NAMALWA (cell line): ENCODE measurements around the gene FOXR1.

Experiments used
- DNase-seq: peaks from one replicate; pipeline ENCODE4 v3.0.0-alpha.2; 2015; ENCODE audit warnings: low spot score

FOXR1 gene

DNA sequence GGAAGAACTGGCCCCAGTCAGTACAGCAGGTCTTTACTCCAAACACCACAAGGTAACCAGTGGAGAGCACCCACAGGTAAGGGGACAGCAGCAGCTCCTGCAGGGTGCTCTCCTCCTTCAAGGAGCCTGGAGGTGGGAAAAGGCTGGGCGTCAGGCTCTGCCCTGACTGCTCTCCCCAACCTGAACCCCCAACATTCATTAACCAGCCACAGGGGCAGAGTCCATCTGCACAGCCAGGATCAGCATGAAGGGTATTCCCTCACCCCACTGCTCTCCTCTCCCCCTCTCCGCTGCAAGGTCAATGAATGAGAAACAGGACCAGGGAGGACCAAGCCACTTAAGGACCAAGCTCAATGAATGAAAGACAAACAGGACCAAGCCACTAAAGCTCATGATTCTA lies 55.4 kb downstream of the FOXR1 start:
- no peak for DNase-seq

DNA sequence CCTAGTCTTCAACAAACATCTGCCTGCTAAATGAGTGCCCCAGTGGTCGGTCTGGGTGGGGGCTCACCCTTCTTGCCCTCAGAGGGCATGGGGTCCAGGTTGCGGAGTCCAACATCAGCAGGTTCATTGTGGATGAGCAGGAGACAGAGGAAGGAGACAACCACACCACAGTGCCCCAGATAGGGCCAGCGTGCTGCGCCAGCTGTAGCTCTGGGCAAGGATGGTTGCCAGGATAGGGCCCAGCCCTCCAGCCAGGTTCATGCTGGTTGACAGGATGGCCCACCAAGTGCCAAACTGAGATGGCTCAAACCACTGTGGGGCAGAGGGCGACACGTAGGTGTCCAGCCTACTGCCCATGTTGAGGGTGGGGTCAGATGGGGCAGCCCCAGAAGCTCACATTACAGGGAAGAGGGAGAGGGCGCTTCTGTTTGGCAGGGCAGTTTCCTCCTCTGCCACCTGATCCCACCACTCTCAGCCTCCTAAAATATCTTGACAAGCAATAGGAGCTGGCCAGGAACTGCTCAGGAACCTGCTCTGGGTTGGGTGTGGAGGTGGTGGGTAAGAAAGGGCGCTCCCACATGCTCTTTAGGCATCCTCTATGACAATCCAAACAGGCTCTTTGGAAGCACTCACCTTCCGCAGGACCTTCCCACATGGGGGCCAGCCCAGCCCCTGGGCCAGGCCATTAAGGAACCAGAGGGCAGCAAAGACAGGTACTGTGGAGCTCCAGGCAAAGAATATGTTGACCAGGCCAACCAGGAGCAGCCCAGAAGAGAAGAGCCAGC lies 56.2 kb downstream of the FOXR1 start:
- no peak for DNase-seq

DNA sequence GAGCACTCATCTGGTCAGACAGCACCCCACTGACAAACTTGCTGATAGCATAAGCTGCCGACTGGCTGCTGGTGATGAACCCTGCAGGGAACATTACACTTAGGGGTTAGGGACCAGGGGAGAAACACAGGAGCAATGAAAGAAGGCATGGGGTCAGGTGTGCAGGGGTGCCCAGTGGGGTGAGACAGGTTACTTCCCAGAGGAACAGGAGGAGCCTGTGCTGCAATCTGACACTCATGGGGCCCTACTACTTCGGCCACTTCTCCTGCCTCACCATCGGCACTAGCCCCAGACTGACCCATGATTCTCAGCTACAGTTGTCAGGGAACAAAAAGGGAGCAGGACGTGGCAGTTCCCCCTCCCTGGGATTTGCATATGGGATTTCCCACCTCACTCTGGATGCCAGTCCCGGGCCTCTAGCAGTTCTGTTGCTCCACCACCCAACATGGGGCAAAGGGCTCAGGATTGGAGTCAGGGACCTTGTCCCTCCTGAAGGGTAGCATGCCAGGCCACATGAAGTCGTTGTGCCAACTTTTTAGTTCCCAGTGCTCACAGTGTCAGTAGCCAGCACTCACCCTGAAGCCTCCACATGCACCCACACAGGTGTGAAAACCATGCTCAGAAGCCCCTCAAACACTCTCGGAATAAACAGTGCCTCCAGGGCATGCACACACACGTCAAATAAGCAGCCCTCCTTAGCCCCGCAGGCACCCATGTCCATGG lies 56.9 kb downstream of the FOXR1 start:
- no peak for DNase-seq

DNA sequence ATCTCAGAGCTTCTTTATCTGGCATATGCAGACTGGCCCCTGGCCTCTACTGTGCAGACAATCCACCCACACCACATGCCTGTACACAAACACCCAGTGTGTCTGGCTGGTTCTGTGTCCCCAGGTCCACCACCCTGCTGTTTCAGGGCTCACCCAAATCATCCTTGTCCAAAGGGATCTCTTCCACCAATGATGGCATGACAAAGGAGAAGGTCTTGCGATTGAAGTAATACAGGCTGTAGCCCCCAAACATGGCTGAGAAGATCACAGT lies 57.4 kb downstream of the FOXR1 start:
- DNase-seq = no peak

DNA sequence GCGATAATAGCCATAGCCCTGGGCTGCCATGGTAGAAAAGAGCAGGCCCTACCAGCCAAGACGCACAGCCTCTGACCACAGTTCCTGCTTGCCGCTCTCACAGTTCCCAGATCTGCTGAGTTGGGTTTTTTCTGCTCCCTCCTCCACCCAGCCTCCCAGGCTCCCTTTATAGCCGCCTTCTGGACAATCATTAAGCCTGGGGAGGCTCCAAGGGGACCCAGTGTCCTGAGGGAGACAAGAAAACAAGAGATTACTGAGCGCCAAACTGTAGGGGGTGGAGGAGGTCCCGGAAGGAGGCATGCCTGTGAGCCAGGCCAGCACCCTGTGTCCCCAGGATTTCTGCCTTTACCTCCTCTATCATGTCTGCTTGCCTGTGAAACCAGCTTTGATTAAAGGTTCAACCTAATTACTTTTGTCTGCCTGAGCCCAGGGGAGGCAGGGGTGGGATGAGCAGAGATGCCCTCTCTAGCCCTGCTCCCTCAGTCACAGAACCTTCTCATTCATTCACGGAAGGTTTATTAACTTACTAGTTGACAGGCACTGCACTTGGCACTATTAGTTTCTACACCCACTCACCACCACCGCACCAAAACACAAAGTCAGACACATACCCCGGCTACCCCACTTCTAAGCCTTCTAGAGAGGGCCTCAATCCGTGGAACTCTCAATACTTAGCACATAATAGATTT lies 57.9 kb downstream of the FOXR1 start:
- DNase-seq = no peak

DNA sequence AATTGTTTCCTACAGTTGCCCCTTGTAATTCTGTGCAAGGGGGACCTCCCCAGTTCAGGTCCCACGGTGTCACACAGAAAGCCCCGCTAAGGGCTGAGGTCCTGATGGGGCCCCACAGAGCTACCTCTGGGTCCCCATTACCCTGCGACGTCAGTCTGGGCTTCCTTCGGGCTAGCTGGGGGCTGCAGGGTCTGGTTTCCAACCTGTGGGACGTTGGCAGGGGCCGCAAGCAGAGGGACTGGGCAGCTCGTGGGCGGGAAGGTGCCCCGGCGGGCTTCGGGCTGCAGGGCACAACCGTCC lies 58.4 kb downstream of the FOXR1 start:
- no peak for DNase-seq

DNA sequence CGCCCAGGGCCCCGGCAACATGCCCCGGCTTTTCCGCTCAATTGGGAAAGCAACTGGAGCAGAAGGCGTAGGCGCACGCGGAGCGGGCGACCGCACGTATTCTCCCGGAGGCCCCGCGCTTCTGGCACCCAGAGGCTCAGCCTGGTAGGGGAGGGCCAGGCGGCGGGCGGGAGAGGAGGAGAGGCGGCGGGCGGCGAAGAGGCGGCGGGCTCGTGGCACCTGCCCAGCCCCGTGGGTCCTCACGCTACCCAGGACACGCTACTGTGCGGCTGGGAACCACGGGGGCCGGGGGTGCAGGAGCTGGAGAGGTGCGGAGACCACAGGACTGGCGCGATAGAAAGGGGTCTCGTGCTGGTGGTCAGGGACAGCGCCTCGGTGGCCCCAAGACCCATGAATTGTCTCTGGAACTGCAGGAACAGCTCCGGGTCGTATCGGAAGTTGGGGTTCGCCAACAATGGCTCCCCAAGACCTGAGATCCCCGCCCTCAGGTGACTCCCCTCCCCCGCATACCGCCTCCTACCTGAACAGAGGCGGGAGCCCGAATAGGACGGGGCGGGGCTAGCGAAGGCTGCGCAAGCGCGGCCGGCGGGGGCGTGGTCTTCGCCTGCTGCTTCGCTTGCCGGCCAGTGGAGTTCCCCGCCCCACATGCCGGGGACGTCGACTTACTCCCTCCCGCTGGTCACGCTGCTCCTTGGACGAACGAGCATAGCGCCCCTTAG lies 58.9 kb downstream of the FOXR1 start, which contains the start of gene SLC37A4:
Gene SLC37A4, minus strand, starts transcription at position 549 of the 719 bp plus-strand sequence.
- DNase-seq = peak; percentile 99
